Stomach (tissue), 9 donors: ENCODE data around the gene SELENOM. TPM values are rescaled to one million over a fixed set of nuclear protein-coding genes. Genes with fewer than 3 reads are reported as not detected.
"Not testable (repeated sequence)": the region's sequence is repeated elsewhere in the genome, so short reads cannot be mapped to it uniquely, and the experiment has no call there.

Source experiments
- DNase-seq, 2 donors: peaks; one replicate each; pipeline versions ENCODE4 v3.0.0 to v3.0.0-alpha.2; 2013 to 2019
- H3K27ac ChIP-seq, 5 donors: fragments of 200-600 bp in 4 of 5; sonication (generic) in 4 of 5; one replicate each; pipeline ENCODE4 v1.5.1; 2013 to 2019; ENCODE audit warnings: mild to moderate bottlenecking in 1 of 5, moderate library complexity in 1 of 5
- H3K27me3 ChIP-seq, 3 donors: fragments of 200-600 bp; sonication (generic); one replicate each; pipeline ENCODE4 v1.5.1; 2017 to 2019; ENCODE audit warnings: mixed run types in 1 of 3
- H3K36me3 ChIP-seq, 4 donors: fragments of 200-600 bp; sonication (generic); 1 replicate in 3 of 4; 2 replicates in 1 of 4; pipeline ENCODE4 v1.5.1; 2016 to 2019
- H3K4me1 ChIP-seq, 4 donors: fragments of 200-600 bp; sonication (generic); one replicate each; pipeline ENCODE4 v1.5.1; 2016 to 2019
- H3K4me3 ChIP-seq, 4 donors: fragments of 200-600 bp; sonication (generic) in 3 of 4; one replicate each; pipeline ENCODE4 v1.5.1; 2016 to 2019; ENCODE audit warnings: mild to moderate bottlenecking in 1 of 4
- H3K9me3 ChIP-seq, 4 donors: fragments of 200-600 bp; sonication (generic); one replicate each; pipeline ENCODE4 v1.5.1; 2016 to 2019
- CTCF ChIP-seq, 7 experiments: fragments of 450-650 bp in 4 of 7; fragments of 200-600 bp in 3 of 7; sonication (generic) in 3 of 7; IDR thresholded peaks; one replicate each; pipeline ENCODE4 v1.5.1; 2016 to 2019; ENCODE audit warnings: antibody characterized with exemption in 7 of 7, control low read depth in 2 of 7, mild to moderate bottlenecking in 1 of 7
- EP300 ChIP-seq: sonication (generic); formaldehyde crosslinking; IDR thresholded peaks from one replicate; pipeline ENCODE4 v1.6.1; 2017; ENCODE audit warnings: antibody characterized with exemption
- POLR2A ChIP-seq, 4 donors: fragments of 450-650 bp; IDR thresholded peaks; one replicate each; pipeline ENCODE4 v1.6.1; 2016; ENCODE audit warnings: antibody characterized with exemption in 4 of 4, control low read depth in 2 of 4, mild to moderate bottlenecking in 1 of 4, moderate library complexity in 1 of 4
- POLR2AphosphoS5 ChIP-seq, 3 donors: sonication (generic); formaldehyde crosslinking; IDR thresholded peaks; one replicate each; pipeline ENCODE4 v1.6.1; 2016; ENCODE audit warnings: antibody characterized with exemption in 3 of 3
- WGBS, 5 donors: extraction: QIAGEN DNeasy Blood & Tissue Kit in 3 of 5; methylation state at CpG; one replicate each; pipeline versions ENCODE4 v1.1.5 to v1.1.7; 2013 to 2018; 5-methylcytosine and 5-hydroxymethylcytosine counted together
- intact Hi-C: fragments of 100-400 bp; cut with DNase I; formaldehyde crosslinking; loops from one replicate; pipeline ENCODE4 v1.15.1; 2023; ENCODE audit warnings: low total_unique reads
- polyA plus RNA-seq, 3 donors: library from polyadenylated mRNA; stranded (reverse); fragments of 200-250 nt; gene quantifications; one replicate each; pipeline ENCODE4 v1.2.3, GENCODE V29; 2013
- total RNA-seq, 5 donors: library from RNA; depleted of rRNA; stranded (reverse); fragments of >200 nt; gene quantifications; one replicate each; pipeline versions ENCODE4 v1.1.0 to v1.2.3, GENCODE V29; 2014 to 2016
- donor health status: healthy with polysubstance abuse.
- donor health status: Bipolar disorder and iron deficiency.
- donor health status: healthy.

SELENOM gene
- total and polyA plus RNA-seq, 8 donors = 59.8 to 1,443 (median 377) TPM

GRCh38 chr22:31099386-31099785, 8.0 kb downstream of the SELENOM start:
- H3K36me3 ChIP-seq = peaks cover 68 to 93% (median 83%) of the 10 kb centered on the region in 4 donors
- intact Hi-C loops = no loop called here
- H3K27me3 ChIP-seq = no peaks in the 10 kb centered on the region
- TF ChIP-seq POLR2A (IDR thresholded peaks at IDR 0.05) = no peak
- TF ChIP-seq POLR2AphosphoS5 (IDR thresholded peaks at IDR 0.05) = no peak
- TF ChIP-seq EP300 = no peak
- no peak for TF ChIP-seq CTCF (IDR thresholded peaks at IDR 0.05)
- DNase-seq = peak in 1 of 2 donors; percentile 5
- WGBS, 5 donors = 84 to 97% (median 93%) methylated on average over 6 of the region's 6 CpGs
- H3K4me1 ChIP-seq = peaks cover 31 to 96% (median 65%) of the 10 kb centered on the region in 4 donors
- no peak overlapping the region for H3K4me3 ChIP-seq
- H3K27ac ChIP-seq = peak overlapping the region in 4 of 5 donors; percentile 92 to 98 (median 96)
- H3K9me3 ChIP-seq = no peaks in the 10 kb centered on the region

GRCh38 chr22:31098632-31099110, 8.7 kb downstream of the SELENOM start:
- H3K4me1 ChIP-seq = peaks cover 24 to 95% (median 64%) of the 10 kb centered on the region in 4 donors
- H3K4me3 ChIP-seq = no peak overlapping the region
- no peak for TF ChIP-seq POLR2AphosphoS5 (IDR thresholded peaks at IDR 0.05)
- TF ChIP-seq EP300 = no peak
- TF ChIP-seq CTCF (IDR thresholded peaks at IDR 0.05) = no peak
- no peak for TF ChIP-seq POLR2A (IDR thresholded peaks at IDR 0.05)
- no peaks in the 10 kb centered on the region for H3K9me3 ChIP-seq
- H3K36me3 ChIP-seq = peaks cover 70 to 93% (median 84%) of the 10 kb centered on the region in 4 donors
- DNase-seq = peak; percentile 54 to 79
- H3K27me3 ChIP-seq = no peaks in the 10 kb centered on the region
- 58 to 72% (median 68%) methylated on average over 21 to 36 of the region's 36 CpGs for WGBS, 5 donors
- intact Hi-C loops = no loop called here
- peak overlapping the region in 4 of 5 donors; percentile 92 to 98 (median 96) for H3K27ac ChIP-seq

GRCh38 chr22:31097941-31098631, 9.3 kb downstream of the SELENOM start:
- Histone ChIP-seq H3K9me3 (no peaks in the 10 kb centered on the region), H3K27ac (peak overlapping the region in 4 of 5 donors; percentile 92 to 98 (median 96)), H3K4me1 (peaks cover 25 to 94% (median 64%) of the 10 kb centered on the region in 4 donors), H3K27me3 (no peaks in the 10 kb centered on the region), H3K36me3 (peaks cover 76 to 95% (median 90%) of the 10 kb centered on the region in 4 donors), H3K4me3 (no peak overlapping the region)
- TF ChIP-seq POLR2AphosphoS5 (IDR thresholded peaks at IDR 0.05) (no peak), POLR2A (IDR thresholded peaks at IDR 0.05) (no peak), EP300 (no peak), CTCF (IDR thresholded peaks at IDR 0.05) (no peak)
- 76 to 89% (median 83%) methylated on average over 10 of the region's 10 CpGs for WGBS, 5 donors
- intact Hi-C loops = no loop called here
- DNase-seq = no peak

- Histone ChIP-seq H3K4me1 (peaks cover 24 to 94% (median 64%) of the 10 kb centered on the region in 4 donors), H3K36me3 (peaks cover 82 to 99% (median 95%) of the 10 kb centered on the region in 4 donors), H3K27ac (peak overlapping the region in 4 of 5 donors; percentile 92 to 98 (median 96))
- H3K27me3 ChIP-seq, H3K4me3 ChIP-seq, H3K9me3 ChIP-seq, DNase-seq, intact Hi-C loops: not testable (repeated sequence)
- WGBS, 5 donors = 89 to 97% (median 95%) methylated on average over 5 of the region's 5 CpGs
Measured at GRCh38 chr22:31097539-31097938, 9.8 kb downstream of the SELENOM start.
